ENCODE measurements around the gene TAPBPL.
"Not testable (repeated sequence)": the region's sequence is repeated elsewhere in the genome, so short reads cannot be mapped to it uniquely, and the experiment has no call there.

DNA sequence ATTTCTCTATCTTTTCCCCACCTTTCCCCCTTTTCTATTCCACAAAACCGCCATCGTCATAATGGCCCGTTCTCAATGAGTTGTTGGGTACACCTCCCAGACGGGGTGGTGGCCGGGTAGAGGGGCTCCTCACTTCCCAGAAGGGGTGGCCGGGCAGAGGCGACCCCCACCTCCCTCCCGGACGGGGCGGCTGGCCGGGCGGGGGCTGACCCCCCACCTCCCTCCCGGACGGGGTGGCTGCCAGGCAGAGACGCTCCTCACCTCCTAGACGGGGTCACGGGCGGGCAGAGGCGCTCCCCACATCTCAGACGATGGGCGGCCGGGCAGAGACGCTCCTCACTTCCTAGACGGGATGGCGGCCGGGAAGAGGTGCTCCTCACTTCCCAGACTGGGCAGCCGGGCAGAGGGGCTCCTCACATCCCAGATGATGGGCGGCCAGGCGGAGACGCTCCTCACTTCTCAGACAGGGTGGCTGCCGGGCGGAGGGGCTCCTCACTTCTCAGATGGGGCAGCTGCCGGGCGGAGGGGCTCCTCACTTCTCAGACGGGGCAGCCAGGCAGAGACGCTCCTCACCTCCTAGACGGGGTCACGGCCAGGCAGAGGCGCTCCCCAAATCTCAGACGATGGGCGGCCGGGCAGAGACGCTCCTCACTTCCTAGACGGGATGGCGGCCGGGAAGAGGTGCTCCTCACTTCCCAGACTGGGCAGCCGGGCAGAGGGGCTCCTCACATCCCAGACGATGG is 23.6 kb downstream of the TAPBPL start:
- TF ChIP-seq SMC3 (IDR thresholded peaks at IDR 0.05; ENCODE audit: low read depth, low read length); TAF1 (IDR thresholded peaks at IDR 0.05; ENCODE audit: borderline replicate concordance, low read depth, low read length); JUND (IDR thresholded peaks at IDR 0.05); CHD2 (IDR thresholded peaks at IDR 0.05; ENCODE audit: low read length, partially characterized antibody); POLR2AphosphoS5 (IDR thresholded peaks at IDR 0.05; ENCODE audit: low read depth, low read length); RAD21 (IDR thresholded peaks at IDR 0.05; ENCODE audit: low read length); YY1 (IDR thresholded peaks at IDR 0.05; ENCODE audit: low read depth); SIN3A (IDR thresholded peaks at IDR 0.05; ENCODE audit: borderline replicate concordance, low read depth, low read length); GATA2 (CRISPR knock-in tag; IDR thresholded peaks at IDR 0.05): not testable (repeated sequence)
- TF ChIP-seq, protein P1, sequence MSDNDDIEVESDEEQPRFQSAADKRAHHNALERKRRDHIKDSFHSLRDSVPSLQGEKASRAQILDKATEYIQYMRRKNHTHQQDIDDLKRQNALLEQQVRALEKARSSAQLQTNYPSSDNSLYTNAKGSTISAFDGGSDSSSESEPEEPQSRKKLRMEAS (IDR thresholded peaks at IDR 0.05; ENCODE audit: low read depth), result not testable (repeated sequence)
- TF ChIP-seq, protein P2, sequence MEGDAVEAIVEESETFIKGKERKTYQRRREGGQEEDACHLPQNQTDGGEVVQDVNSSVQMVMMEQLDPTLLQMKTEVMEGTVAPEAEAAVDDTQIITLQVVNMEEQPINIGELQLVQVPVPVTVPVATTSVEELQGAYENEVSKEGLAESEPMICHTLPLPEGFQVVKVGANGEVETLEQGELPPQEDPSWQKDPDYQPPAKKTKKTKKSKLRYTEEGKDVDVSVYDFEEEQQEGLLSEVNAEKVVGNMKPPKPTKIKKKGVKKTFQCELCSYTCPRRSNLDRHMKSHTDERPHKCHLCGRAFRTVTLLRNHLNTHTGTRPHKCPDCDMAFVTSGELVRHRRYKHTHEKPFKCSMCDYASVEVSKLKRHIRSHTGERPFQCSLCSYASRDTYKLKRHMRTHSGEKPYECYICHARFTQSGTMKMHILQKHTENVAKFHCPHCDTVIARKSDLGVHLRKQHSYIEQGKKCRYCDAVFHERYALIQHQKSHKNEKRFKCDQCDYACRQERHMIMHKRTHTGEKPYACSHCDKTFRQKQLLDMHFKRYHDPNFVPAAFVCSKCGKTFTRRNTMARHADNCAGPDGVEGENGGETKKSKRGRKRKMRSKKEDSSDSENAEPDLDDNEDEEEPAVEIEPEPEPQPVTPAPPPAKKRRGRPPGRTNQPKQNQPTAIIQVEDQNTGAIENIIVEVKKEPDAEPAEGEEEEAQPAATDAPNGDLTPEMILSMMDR (IDR thresholded peaks at IDR 0.05), result not testable (repeated sequence)
- TF ChIP-seq, protein P3, sequence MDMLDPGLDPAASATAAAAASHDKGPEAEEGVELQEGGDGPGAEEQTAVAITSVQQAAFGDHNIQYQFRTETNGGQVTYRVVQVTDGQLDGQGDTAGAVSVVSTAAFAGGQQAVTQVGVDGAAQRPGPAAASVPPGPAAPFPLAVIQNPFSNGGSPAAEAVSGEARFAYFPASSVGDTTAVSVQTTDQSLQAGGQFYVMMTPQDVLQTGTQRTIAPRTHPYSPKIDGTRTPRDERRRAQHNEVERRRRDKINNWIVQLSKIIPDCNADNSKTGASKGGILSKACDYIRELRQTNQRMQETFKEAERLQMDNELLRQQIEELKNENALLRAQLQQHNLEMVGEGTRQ (IDR thresholded peaks at IDR 0.05; ENCODE audit: borderline replicate concordance, low read depth, low read length), result not testable (repeated sequence)

Data from SK-N-SH (cell line).